ENCODE measurements around the gene CASQ2. TPM values are rescaled to one million over a fixed set of nuclear protein-coding genes. Genes with fewer than 3 reads are reported as not detected.

Gene CASQ2
- total RNA-seq, 4 donors from 2014 or later: 0.53 to 21.4 (median 4.1) TPM

GRCh38 chr1:115676498-115677181, 91.9 kb downstream of the CASQ2 start:
- peaks cover 19 to 75% (median 46%) of the 10 kb centered on the region in 3 donors for H3K4me1 ChIP-seq
- H3K9me3 ChIP-seq: no peaks in the 10 kb centered on the region
- H3K36me3 ChIP-seq: peaks cover 0 to 7% (median 0%) of the 10 kb centered on the region in 3 donors
- 38 to 53% methylated on average over 6 to 7 of the region's 7 CpGs for WGBS, 2 donors
- H3K27ac ChIP-seq: peak overlapping the region; percentile 56 to 84 (median 74)
- no peak for TF ChIP-seq CTCF (IDR thresholded peaks at IDR 0.05)
- TF ChIP-seq POLR2A (IDR thresholded peaks at IDR 0.05): no peak
- intact Hi-C loops (cut with DNase I): no loop called here
- no peak for DNase-seq
- H3K4me3 ChIP-seq: no peak overlapping the region
- H3K27me3 ChIP-seq: no peaks in the 10 kb centered on the region

GRCh38 chr1:115672224-115673009, 96.1 kb downstream of the CASQ2 start:
- DNase-seq: no peak
- peak overlapping the region in 3 of 4 donors; percentile 16 to 76 (median 30) for H3K27ac ChIP-seq
- 80 to 84% methylated on average over 4 to 11 of the region's 13 CpGs for WGBS, 2 donors
- peaks cover 12 to 78% (median 38%) of the 10 kb centered on the region in 3 donors for H3K4me1 ChIP-seq
- H3K36me3 ChIP-seq: peaks cover 0 to 28% (median 0%) of the 10 kb centered on the region in 3 donors
- H3K4me3 ChIP-seq: no peak overlapping the region
- H3K9me3 ChIP-seq: no peaks in the 10 kb centered on the region
- no peaks in the 10 kb centered on the region for H3K27me3 ChIP-seq
- TF ChIP-seq CTCF (IDR thresholded peaks at IDR 0.05): no peak
- no peak for TF ChIP-seq POLR2A (IDR thresholded peaks at IDR 0.05)
- intact Hi-C loops (cut with DNase I): no loop called here

GRCh38 chr1:115671176-115671934, 97.2 kb downstream of the CASQ2 start:
- intact Hi-C loops (cut with DNase I): no loop called here
- TF ChIP-seq POLR2A (IDR thresholded peaks at IDR 0.05): no peak
- TF ChIP-seq CTCF (IDR thresholded peaks at IDR 0.05): peak in 1 of 6 experiments; percentile 24
- 38 to 46% methylated on average over 11 to 13 of the region's 19 CpGs for WGBS, 2 donors
- H3K4me3 ChIP-seq: no peak overlapping the region
- H3K36me3 ChIP-seq: peaks cover 0 to 32% (median 0%) of the 10 kb centered on the region in 3 donors
- H3K27me3 ChIP-seq: no peaks in the 10 kb centered on the region
- peaks cover 17 to 78% (median 36%) of the 10 kb centered on the region in 3 donors for H3K4me1 ChIP-seq
- H3K27ac ChIP-seq: peak overlapping the region; percentile 63 to 76 (median 69)
- DNase-seq: no peak
- H3K9me3 ChIP-seq: no peaks in the 10 kb centered on the region

DNA sequence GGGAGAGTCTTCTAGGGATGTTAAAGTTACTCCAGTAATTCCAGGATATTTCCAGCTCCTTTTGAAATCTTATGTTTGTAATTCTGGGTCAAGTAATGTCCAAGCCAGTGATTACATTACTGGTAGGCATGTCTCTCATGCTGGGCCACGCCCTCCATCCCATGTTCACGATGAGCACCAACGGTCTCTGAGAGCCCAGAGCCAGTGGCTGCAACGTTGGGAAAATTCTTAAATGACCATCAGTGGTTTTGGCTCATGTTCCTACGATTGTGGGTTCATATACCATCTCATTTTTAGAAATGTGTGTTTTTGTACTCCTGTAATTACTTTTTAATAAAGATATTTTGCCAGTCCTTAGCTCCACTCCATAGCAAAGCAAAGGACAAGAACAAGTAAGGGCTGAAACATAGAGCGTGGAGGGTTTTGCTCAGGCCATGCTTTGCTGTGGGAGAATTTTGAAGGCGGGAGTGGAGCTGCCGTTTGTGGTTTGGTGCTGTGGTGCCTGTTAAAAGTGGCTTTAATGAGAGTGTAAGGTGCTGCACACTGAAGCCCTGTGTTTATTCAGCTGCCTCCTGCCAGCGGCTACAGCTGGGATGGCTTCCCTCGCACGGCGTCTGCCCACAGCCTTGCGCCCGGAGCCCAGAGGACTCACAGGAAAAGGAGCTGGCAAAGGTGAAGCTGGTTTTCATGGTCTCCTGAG, 97.9 kb downstream of the CASQ2 start:
- H3K36me3 ChIP-seq: peaks cover 0 to 39% (median 0%) of the 10 kb centered on the region in 3 donors
- no peak overlapping the region for H3K4me3 ChIP-seq
- intact Hi-C loops (cut with DNase I): no loop called here
- H3K27ac ChIP-seq: peak overlapping the region; percentile 63 to 76 (median 69)
- peaks cover 19 to 78% (median 31%) of the 10 kb centered on the region in 3 donors for H3K4me1 ChIP-seq
- H3K9me3 ChIP-seq: no peaks in the 10 kb centered on the region
- WGBS, 2 donors: 50 to 51% methylated on average over 8 to 14 of the region's 14 CpGs
- no peak for DNase-seq
- no peaks in the 10 kb centered on the region for H3K27me3 ChIP-seq
- no peak for TF ChIP-seq CTCF (IDR thresholded peaks at IDR 0.05)
- TF ChIP-seq POLR2A (IDR thresholded peaks at IDR 0.05): no peak
